HepG2 (cell line): ENCODE measurements around the gene ZNF883. TPM values are rescaled to one million over a fixed set of nuclear protein-coding genes. Genes with fewer than 3 reads are reported as not detected.

Experiments
- ATAC-seq: fragments of 200-7000 bp; cut with Tn5 transposase; 3 replicates; pipeline ENCODE4 v1.9.1; 2020; ENCODE audit warnings: mild to moderate bottlenecking, moderate library complexity
- BruUV-seq: library from RNA; stranded (reverse); fragments of 400-500 nt; replicated peaks from 2 replicates; lab custom pipeline; 2021; lab: Mats Ljungman, UMichigan
- CTCF ChIA-PET: fragments of 300-600 bp; formaldehyde crosslinking; extraction: SDS; loops from one replicate; lab custom pipeline; 2021; ENCODE audit warnings: low total read pairs, inconsistent platforms, low intra/inter-chr PET ratio; lab: Yijun Ruan, JAX
- POLR2A ChIA-PET: fragments of 350-600 bp; sonication (Branson Sonifier 250); formaldehyde crosslinking; loops from one replicate; lab custom pipeline; 2020; ENCODE audit warnings: antibody characterized with exemption, inconsistent platforms; lab: Yijun Ruan, JAX
- DNase-seq: peaks from one replicate; pipeline ENCODE4 v3.0.0-alpha.2; 2015; ENCODE audit warnings: low spot score
- FAIRE-seq: peaks from 3 replicates; lab custom pipeline; 2011; peaks lifted over from hg19 to GRCh38; lab: Jason Lieb, UNC
- H2AFZ ChIP-seq: one replicate; pipeline ENCODE4 v1.6.1; 2011; ENCODE audit warnings: low read length, inconsistent platforms
- H3K27ac ChIP-seq: fragments of 300-600 bp; 3 replicates; pipeline ENCODE4 v1.8.0; 2011; ENCODE audit warnings: mixed run types, mild to moderate bottlenecking, mixed read lengths, low read length, inconsistent platforms; ENCODE audit not compliant: insufficient read depth; ENCODE audit errors: extremely low read length
- H3K27me3 ChIP-seq, 2 experiments: fragments of 200-600 bp in 1 of 2; 2 replicates in 1 of 2; 3 replicates in 1 of 2; pipeline versions ENCODE4 v1.6.0 to v1.8.0; 2011; ENCODE audit warnings: low read length in 2 of 2, mild to moderate bottlenecking in 2 of 2, moderate library complexity in 2 of 2, inconsistent platforms in 1 of 2; ENCODE audit not compliant: insufficient read depth in 2 of 2, control insufficient read depth in 1 of 2
- H3K36me3 ChIP-seq, 2 experiments: fragments of 200-600 bp in 1 of 2; replicated peaks in 1 of 2; 2 replicates in 1 of 2; 3 replicates in 1 of 2; pipeline versions ENCODE4 v1.5.1 to v1.8.0; 2011; ENCODE audit warnings: low read length in 2 of 2, inconsistent platforms in 1 of 2; ENCODE audit not compliant: insufficient read depth in 2 of 2, control insufficient read depth in 1 of 2
- H3K4me1 ChIP-seq: 2 replicates; pipeline ENCODE4 v1.5.1; 2012; ENCODE audit warnings: low read length, inconsistent platforms; ENCODE audit not compliant: insufficient read depth
- H3K4me2 ChIP-seq: 2 replicates; pipeline ENCODE4 v1.6.0; 2011; ENCODE audit warnings: low read depth, low read length, inconsistent platforms
- H3K4me3 ChIP-seq, 3 experiments: fragments of 200-600 bp in 1 of 3; sonication (generic), shearing (Covaris generic) in 1 of 3; replicated peaks in 1 of 3; 2 replicates each; pipeline ENCODE4 v1.5.1; 2011 to 2016; ENCODE audit warnings: low read length in 3 of 3, inconsistent platforms in 2 of 3, low read depth in 2 of 3, mild to moderate bottlenecking in 2 of 3, control low read depth in 1 of 3, mixed read lengths in 1 of 3; ENCODE audit not compliant: insufficient read depth in 1 of 3
- H3K79me2 ChIP-seq: one replicate; pipeline ENCODE4 v1.6.1; 2011; ENCODE audit warnings: low read length, inconsistent platforms; ENCODE audit not compliant: insufficient read depth
- H3K9ac ChIP-seq: 2 replicates; pipeline ENCODE4 v1.6.0; 2011; ENCODE audit warnings: mild to moderate bottlenecking, low read depth, low read length, inconsistent platforms; ENCODE audit not compliant: insufficient read depth
- H3K9me3 ChIP-seq: 2 replicates; pipeline ENCODE4 v1.5.1; 2012; ENCODE audit warnings: mild to moderate bottlenecking, low read length
- H4K20me1 ChIP-seq: 2 replicates; pipeline ENCODE4 v1.6.0; 2011; ENCODE audit warnings: inconsistent platforms, mild to moderate bottlenecking, low read length, moderate library complexity; ENCODE audit not compliant: insufficient read depth
- FOXK2 ChIP-seq: fragments of 450-650 bp; IDR thresholded peaks from 2 replicates; pipeline ENCODE4 v1.6.1; 2016
- ZNF512B ChIP-seq: sonication (generic); formaldehyde crosslinking; IDR thresholded peaks from 2 replicates; pipeline ENCODE4 v1.5.1; 2020; ENCODE audit warnings: missing genetic modification reagents, mild to moderate bottlenecking, borderline replicate concordance
- WGBS: methylation state at CpG from one replicate; pipeline ENCODE4 v1.1.6; 2017; ENCODE audit warnings: low lambda C conversion rate; 5-methylcytosine and 5-hydroxymethylcytosine counted together
- in situ Hi-C: cut with HindIII; loops from 2 replicates; pipeline ENCODE4 v1.10.0; 2017; ENCODE audit warnings: low pct_unique_long_range_greater_than_20kb; ENCODE audit not compliant: extremely low pct_ligation_motif_present
- intact Hi-C: fragments of 100-400 bp; cut with micrococcal nuclease; formaldehyde crosslinking; loops from one replicate; pipeline ENCODE4 v1.10.0; 2022; ENCODE audit not compliant: unreplicated experiment
- polyA plus RNA-seq, 8 experiments: library from polyadenylated mRNA; depleted of rRNA in 3 of 8; stranded (reverse) in 7 of 8; unstranded in 1 of 8; fragments of >200 nt; fragmentation: Illumina TruSeq in 4 of 8; extraction: Trizol in 4 of 8; gene quantifications; 2 replicates each; pipeline versions ENCODE4 v1.2.1 to v1.2.3, GENCODE V29; 2011 to 2016; ENCODE audit warnings: low read depth in 4 of 8, missing spikeins in 1 of 8, mixed read lengths in 1 of 8; ENCODE audit not compliant: insufficient read depth in 1 of 8
- total RNA-seq, 5 experiments: library from RNA; depleted of rRNA; stranded (reverse); fragments of >200 nt; fragmentation: Illumina TruSeq; extraction: Trizol; gene quantifications; 2 replicates each; pipeline ENCODE4 v1.2.3, GENCODE V29; 2016; ENCODE audit warnings: low read depth in 1 of 5

ZNF883 gene
- total and polyA plus RNA-seq, 2 of the 13 experiments (the other 11 are each of a cell fraction or from before 2014, with no cell fraction given): 5.3 to 10.0 TPM

- no peak for TF ChIP-seq ZNF512B (CRISPR knock-in tag)
These were observed 90.4 kb downstream of the ZNF883 start (continued) for GRCh38 chr9:112921549-112921948.

- CTCF ChIA-PET: no interaction called here
- no peaks in the 10 kb centered on the region for H3K9me3 ChIP-seq
- peaks cover 0 to 4% of the 10 kb centered on the region in 2 experiments; a peak in 1 of 5 replicates for H3K27me3 ChIP-seq
- no peak overlapping the region for H3K4me3 ChIP-seq
- in situ Hi-C loops (no loop called here), intact Hi-C loops (no loop called here)
- TF ChIP-seq ZNF512B (CRISPR knock-in tag) (no peak), FOXK2 (no peak)
- H3K9ac ChIP-seq: no peak overlapping the region
- BruUV-seq: no TSS peak
- ATAC-seq: no peak
- H3K36me3 ChIP-seq: no peaks in the 10 kb centered on the region
- no peak overlapping the region for H3K27ac ChIP-seq
- H2AFZ ChIP-seq: no peak overlapping the region
- WGBS: 29% methylated on average over 1 of the region's 1 CpG
- H4K20me1 ChIP-seq: no peaks in the 10 kb centered on the region
- DNase-seq: no peak
- POLR2A ChIA-PET: no interaction called here
- H3K4me2 ChIP-seq: no peak overlapping the region
- no peaks in the 10 kb centered on the region for H3K4me1 ChIP-seq
- H3K79me2 ChIP-seq: no peaks in the 10 kb centered on the region
- FAIRE-seq: no peak
These were observed 94.0 kb downstream of the ZNF883 start for GRCh38 chr9:112917987-112918362.
